ENCODE data around the gene NMRK1. TPM values are rescaled to one million over a fixed set of nuclear protein-coding genes. Genes with fewer than 3 reads are reported as not detected.

NMRK1 gene
- polyA plus RNA-seq (ENCODE audit: insufficient read depth in 1 of 5, insufficient read length in 5 of 5, low replicate concordance in 1 of 5): 10 to 100 TPM; 33.8 to 54.6 (median 41.6) TPM
- long read RNA-seq, donor 1, transcript NMRK1-201 (9 exons, 1,185 nt): major isoform, 8 of 12 reads
- long read RNA-seq, donor 1, partial matches to known transcripts: 0 of 12 reads
- long read RNA-seq, donor 1, other reads (novel, unspliced or antisense): 0 of 12 reads
- long read RNA-seq, donor 2, transcript NMRK1-201 (9 exons, 1,185 nt): major isoform, 12 of 20 reads
- long read RNA-seq, donor 2, transcript NMRK1-205 (2 exons, 817 nt): minor isoform, 5 of 20 reads
- long read RNA-seq, donor 2, partial matches to known transcripts: 0 of 20 reads
- long read RNA-seq, donor 2, other reads (novel, unspliced or antisense): 0 of 20 reads
- long read RNA-seq, donor 3, transcript NMRK1-201 (9 exons, 1,185 nt): major isoform, 5 of 11 reads
- long read RNA-seq, donor 3, partial matches to known transcripts: 0 of 11 reads
- long read RNA-seq, donor 3, other reads (novel, unspliced or antisense): 0 of 11 reads
- long read RNA-seq, donor 4, partial matches to known transcripts: 0 of 12 reads
- long read RNA-seq, donor 4, other reads (novel, unspliced or antisense): 0 of 12 reads
- long read RNA-seq, donor 5, transcript NMRK1-201 (9 exons, 1,185 nt): major isoform, 10 of 15 reads
- long read RNA-seq, donor 5, partial matches to known transcripts: 0 of 15 reads
- long read RNA-seq, donor 5, other reads (novel, unspliced or antisense): 0 of 15 reads
- long read RNA-seq, donor 6, transcript NMRK1-201 (9 exons, 1,185 nt): major isoform, 5 of 11 reads
- long read RNA-seq, donor 6, partial matches to known transcripts: 0 of 11 reads
- long read RNA-seq, donor 6, other reads (novel, unspliced or antisense): 0 of 11 reads
- long read RNA-seq, donor 7, transcript NMRK1-201 (9 exons, 1,185 nt): major isoform, 5 of 72 reads
- long read RNA-seq, donor 7, partial matches to known transcripts: 6 of 72 reads
- long read RNA-seq, donor 7, other reads (novel, unspliced or antisense): 59 of 72 reads
- long read RNA-seq, donor 8, partial matches to known transcripts: 0 of 6 reads
- long read RNA-seq, donor 8, other reads (novel, unspliced or antisense): 0 of 6 reads

- DNase-seq: peak; percentile 97 to 98
Measured at GRCh38 chr9:75087824-75088645, at the start of gene NMRK1, which contains the start of gene OSTF1. NMRK1 (minus strand) TSS chr9:75088155; CDS start chr9:75083115, 5,040 bp downstream. OSTF1 (plus strand) TSS chr9:75088514; CDS start chr9:75088693, 179 bp downstream.

GRCh38 chr9:75134495-75134894 lies 46.5 kb upstream of the NMRK1 start:
- no peak for DNase-seq

- DNase-seq: no peak
Measured at GRCh38 chr9:75133396-75133795, 45.4 kb upstream of the NMRK1 start.

GRCh38 chr9:75132244-75132643 lies 44.3 kb upstream of the NMRK1 start:
- DNase-seq: no peak

- no peak for DNase-seq
Measured at GRCh38 chr9:75131700-75132099, 43.7 kb upstream of the NMRK1 start.

GRCh38 chr9:75130621-75131230 lies 42.8 kb upstream of the NMRK1 start:
- DNase-seq: no peak

GRCh38 chr9:75130172-75130571 lies 42.2 kb upstream of the NMRK1 start:
- no peak for DNase-seq

- DNase-seq: no peak
Measured at GRCh38 chr9:75128535-75128934, 40.6 kb upstream of the NMRK1 start.

- no peak for DNase-seq
Measured at GRCh38 chr9:75123696-75124095, 35.7 kb upstream of the NMRK1 start.

GRCh38 chr9:75121914-75122558 lies 34.1 kb upstream of the NMRK1 start:
- DNase-seq: no peak

- DNase-seq: no peak
Measured at GRCh38 chr9:75120686-75121085, 32.7 kb upstream of the NMRK1 start.

GRCh38 chr9:75117564-75117963 lies 29.6 kb upstream of the NMRK1 start:
- DNase-seq: no peak

GRCh38 chr9:75116306-75116705 lies 28.4 kb upstream of the NMRK1 start:
- no peak for DNase-seq

- DNase-seq: peak in 1 of 2 donors; percentile 25
Measured at GRCh38 chr9:75112789-75113188, 24.8 kb upstream of the NMRK1 start.

- DNase-seq: no peak
Measured at GRCh38 chr9:75111019-75111622, 23.2 kb upstream of the NMRK1 start.

- no peak for DNase-seq
Measured at GRCh38 chr9:75109210-75109839, 21.4 kb upstream of the NMRK1 start.

- DNase-seq: peak in 1 of 2 donors; percentile 46
Measured at GRCh38 chr9:75108571-75108970, 20.6 kb upstream of the NMRK1 start.

- peak; percentile 92 to 94 for DNase-seq
Measured at GRCh38 chr9:75106857-75107256, 18.9 kb upstream of the NMRK1 start.

- peak; percentile 68 to 76 for DNase-seq
Measured at GRCh38 chr9:75105841-75106240, 17.9 kb upstream of the NMRK1 start.

Measured in right lung (tissue), 10 donors.